LNCaP clone FGC (cell line): Measurements from ENCODE around the gene RGL1.
A peak's percentile ranks its signal among the peaks of the same experiment; 100 is the strongest.

ENCODE experiments used
- DNase-seq: peaks from one replicate; pipeline ENCODE4 v3.0.0-alpha.2; 2011; ENCODE audit warnings: low read depth
- H3K4me3 ChIP-seq: 2 replicates; pipeline ENCODE4 v1.5.1; 2011; ENCODE audit warnings: mild to moderate bottlenecking, low read depth, low read length, control low read depth
- CTCF ChIP-seq: IDR thresholded peaks from 2 replicates; pipeline ENCODE4 v1.5.1; 2012; ENCODE audit warnings: mild to moderate bottlenecking; ENCODE audit not compliant: control insufficient read depth, insufficient read depth; ENCODE audit errors: extremely low read depth

Gene RGL1

GRCh38 chr1:183916574-183916973 is 111.7 kb downstream of the RGL1 start:
- H3K4me3 ChIP-seq: no peak overlapping the region
- DNase-seq: no peak
- TF ChIP-seq CTCF: no peak

GRCh38 chr1:183918589-183918988 is 113.7 kb downstream of the RGL1 start:
- TF ChIP-seq CTCF: peak; percentile 48
- peak; percentile 15 for DNase-seq
- H3K4me3 ChIP-seq: no peak overlapping the region

- no peak for DNase-seq
- no peak overlapping the region for H3K4me3 ChIP-seq
- TF ChIP-seq CTCF: no peak
Measured at GRCh38 chr1:183920651-183921050, 115.7 kb downstream of the RGL1 start.

GRCh38 chr1:183922197-183922596 is 117.3 kb downstream of the RGL1 start:
- no peak for DNase-seq
- TF ChIP-seq CTCF: no peak
- no peak overlapping the region for H3K4me3 ChIP-seq

GRCh38 chr1:183925947-183926346 is 121.0 kb downstream of the RGL1 start:
- DNase-seq: no peak
- no peak overlapping the region for H3K4me3 ChIP-seq
- no peak for TF ChIP-seq CTCF

- no peak for TF ChIP-seq CTCF
- DNase-seq: no peak
- H3K4me3 ChIP-seq: no peak overlapping the region
Measured at GRCh38 chr1:183926983-183927382, 122.1 kb downstream of the RGL1 start.

- no peak for DNase-seq
- H3K4me3 ChIP-seq: no peak overlapping the region
- no peak for TF ChIP-seq CTCF
Measured at GRCh38 chr1:183931646-183932271, 126.8 kb downstream of the RGL1 start.
